Type B pancreatic cell (in vitro differentiated cells): Measurements from ENCODE around the gene PLXNA2. TPM values are rescaled to one million over a fixed set of nuclear protein-coding genes. Genes with fewer than 3 reads are reported as not detected.

Experiments used
- DNase-seq: peaks from one replicate; pipeline ENCODE4 v3.0.0; 2021; ENCODE audit warnings: mixed read lengths; ENCODE audit not compliant: unreplicated experiment; ENCODE audit errors: extremely low spot score
- H3K27ac Mint-ChIP-seq: 2 replicates; pipeline ENCODE4 v1.8.0; 2021; ENCODE audit warnings: mild to moderate bottlenecking, mixed read lengths
- H3K27me3 Mint-ChIP-seq: 2 replicates; pipeline ENCODE4 v1.8.0; 2021; ENCODE audit warnings: mixed read lengths
- H3K36me3 Mint-ChIP-seq: 2 replicates; pipeline ENCODE4 v1.8.0; 2021; ENCODE audit warnings: mixed read lengths
- H3K4me1 Mint-ChIP-seq: one replicate; pipeline ENCODE4 v1.8.0; 2021; ENCODE audit warnings: mixed read lengths; ENCODE audit not compliant: unreplicated experiment
- H3K4me3 Mint-ChIP-seq: 2 replicates; pipeline ENCODE4 v1.8.0; 2021; ENCODE audit warnings: mild to moderate bottlenecking, mixed read lengths
- H3K9me3 Mint-ChIP-seq: 2 replicates; pipeline ENCODE4 v1.8.0; 2021; ENCODE audit warnings: mixed read lengths
- CTCF ChIP-seq: fragments of 200-600 bp; sonication (generic); conservative IDR thresholded peaks from 2 replicates; pipeline ENCODE4 v1.5.0; 2021; ENCODE audit warnings: antibody characterized with exemption, mild to moderate bottlenecking
- total RNA-seq: library from RNA; stranded (reverse); gene quantifications from 2 replicates; pipeline ENCODE4 v1.2.1, GENCODE V29; 2021; ENCODE audit warnings: low replicate concordance

PLXNA2 gene
- total RNA-seq, 1 donor from 2014 or later, result 80.1 TPM

GRCh38 chr1:207978441-207978840 is 265.7 kb downstream of the PLXNA2 start:
- Mint-ChIP-seq H3K27me3 (peaks cover 56% of the 10 kb centered on the region), H3K4me1 (no peaks in the 10 kb centered on the region), H3K36me3 (no peaks in the 10 kb centered on the region), H3K9me3 (no peaks in the 10 kb centered on the region), H3K27ac (no peak overlapping the region), H3K4me3 (no peak overlapping the region)
- peak; percentile 13 for DNase-seq
- TF ChIP-seq CTCF, result no peak

GRCh38 chr1:207977876-207978275 is 266.3 kb downstream of the PLXNA2 start:
- no peak for DNase-seq
- no peaks in the 10 kb centered on the region for H3K36me3 Mint-ChIP-seq

GRCh38 chr1:207973898-207974568 is 270.2 kb downstream of the PLXNA2 start:
- Mint-ChIP-seq H3K9me3 (no peaks in the 10 kb centered on the region), H3K36me3 (no peaks in the 10 kb centered on the region), H3K4me1 (peaks cover 17% of the 10 kb centered on the region), H3K27ac (no peak overlapping the region), H3K27me3 (peaks cover 44% of the 10 kb centered on the region), H3K4me3 (no peak overlapping the region)
- no peak for TF ChIP-seq CTCF
- no peak for DNase-seq

More at GRCh38 chr1:207977876-207978275, 266.3 kb downstream of the PLXNA2 start:
- Mint-ChIP-seq H3K4me3 (no peak overlapping the region), H3K27ac (no peak overlapping the region), H3K4me1 (no peaks in the 10 kb centered on the region), H3K27me3 (peaks cover 59% of the 10 kb centered on the region), H3K9me3 (no peaks in the 10 kb centered on the region)
- TF ChIP-seq CTCF, result no peak

- Mint-ChIP-seq H3K27ac (no peak overlapping the region), H3K9me3 (no peaks in the 10 kb centered on the region), H3K27me3 (peaks cover 38% of the 10 kb centered on the region), H3K36me3 (no peaks in the 10 kb centered on the region), H3K4me1 (peaks cover 17% of the 10 kb centered on the region), H3K4me3 (no peak overlapping the region)
- TF ChIP-seq CTCF, result no peak
- peak; percentile 37 for DNase-seq
These were observed 271.8 kb downstream of the PLXNA2 start for GRCh38 chr1:207972337-207972736.
